Measurements from ENCODE around the gene SLC25A36. TPM values are rescaled to one million over a fixed set of nuclear protein-coding genes. Genes with fewer than 3 reads are reported as not detected.

SLC25A36 gene
- 10 to 100 TPM; 44.0 to 49.6 TPM for total RNA-seq

GRCh38 chr3:140941434-140942220 is at the start of gene SLC25A36:
TSS of gene SLC25A36 (plus strand) at chr3:140941836. CDS start at chr3:140942055, 219 bp downstream.

Other genes starting within 250 kb of the SLC25A36 start
- gene SPSB4, start 109.5 kb downstream of the SLC25A36 start, total RNA-seq = not detected